ENCODE results near the gene PPP1R37. TPM values are rescaled to one million over a fixed set of nuclear protein-coding genes. Genes with fewer than 3 reads are reported as not detected.

PPP1R37 gene
- total and polyA plus RNA-seq, 5 donors from 2014 or later, result 0.61 to 17.4 (median 0.69) TPM

- Mint-ChIP-seq H3K36me3 (no peaks in the 10 kb centered on the region), H3K4me3 (no peak overlapping the region), H3K9me3 (peaks cover 0 to 2% (median 0%) of the 10 kb centered on the region in 7 donors), H3K4me1 (peaks cover 0 to 23% (median 7%) of the 10 kb centered on the region in 4 donors), H3K27me3 (peaks cover 20% of the 10 kb centered on the region), H3K27ac (no peak overlapping the region)
- ATAC-seq (ENCODE audit: low read depth in 2 of 2), result no peak
- Histone ChIP-seq H3K9me3 (ENCODE audit: control insufficient read depth in 2 of 2, low read length in 2 of 2) (no peaks in the 10 kb centered on the region), H3K36me3 (ENCODE audit: control insufficient read depth, insufficient read depth, low read length) (no peaks in the 10 kb centered on the region), H3K27me3 (ENCODE audit: control insufficient read depth, insufficient read depth, low read length) (no peaks in the 10 kb centered on the region), H3K4me3 (ENCODE audit: low read depth, low read length) (no peak overlapping the region), H3K4me1 (ENCODE audit: control insufficient read depth, insufficient read depth, low read length, poor library complexity, severe bottlenecking) (peaks cover 24% of the 10 kb centered on the region), H3K27ac (ENCODE audit: insufficient read depth, low read length, poor library complexity, severe bottlenecking) (no peak overlapping the region)
- no peak for DNase-seq
Measured at GRCh38 chr19:45156751-45157150, 63.8 kb downstream of the PPP1R37 start.

- peaks cover 0 to 2% (median 0%) of the 10 kb centered on the region in 7 donors for H3K9me3 Mint-ChIP-seq
- no peak for ATAC-seq (ENCODE audit: low read depth in 2 of 2)
- H3K27me3 Mint-ChIP-seq, result peaks cover 13% of the 10 kb centered on the region
- H3K27ac Mint-ChIP-seq, result no peak overlapping the region
- no peaks in the 10 kb centered on the region for H3K27me3 ChIP-seq (ENCODE audit: control insufficient read depth, insufficient read depth, low read length)
- no peak overlapping the region for H3K27ac ChIP-seq (ENCODE audit: insufficient read depth, low read length, poor library complexity, severe bottlenecking)
- DNase-seq, result no peak
- no peak overlapping the region for H3K4me3 Mint-ChIP-seq
- H3K4me1 Mint-ChIP-seq, result peaks cover 0 to 18% (median 9%) of the 10 kb centered on the region in 4 donors
- H3K36me3 Mint-ChIP-seq, result no peaks in the 10 kb centered on the region
- no peaks in the 10 kb centered on the region for H3K9me3 ChIP-seq (ENCODE audit: control insufficient read depth in 2 of 2, low read length in 2 of 2)
- peaks cover 7% of the 10 kb centered on the region for H3K4me1 ChIP-seq (ENCODE audit: control insufficient read depth, insufficient read depth, low read length, poor library complexity, severe bottlenecking)
- H3K36me3 ChIP-seq (ENCODE audit: control insufficient read depth, insufficient read depth, low read length), result no peaks in the 10 kb centered on the region
- H3K4me3 ChIP-seq (ENCODE audit: low read depth, low read length), result no peak overlapping the region
Measured at GRCh38 chr19:45158503-45159209, 65.7 kb downstream of the PPP1R37 start.

GRCh38 chr19:45159210-45159970 is 66.4 kb downstream of the PPP1R37 start:
- H3K4me3 Mint-ChIP-seq, result no peak overlapping the region
- Histone ChIP-seq H3K27me3 (ENCODE audit: control insufficient read depth, insufficient read depth, low read length) (no peaks in the 10 kb centered on the region), H3K9me3 (ENCODE audit: control insufficient read depth in 2 of 2, low read length in 2 of 2) (no peaks in the 10 kb centered on the region), H3K27ac (ENCODE audit: insufficient read depth, low read length, poor library complexity, severe bottlenecking) (no peak overlapping the region), H3K4me1 (ENCODE audit: control insufficient read depth, insufficient read depth, low read length, poor library complexity, severe bottlenecking) (peaks cover 8% of the 10 kb centered on the region), H3K36me3 (ENCODE audit: control insufficient read depth, insufficient read depth, low read length) (no peaks in the 10 kb centered on the region), H3K4me3 (ENCODE audit: low read depth, low read length) (no peak overlapping the region)
- H3K9me3 Mint-ChIP-seq, result peaks cover 0 to 2% (median 0%) of the 10 kb centered on the region in 7 donors
- no peak for ATAC-seq (ENCODE audit: low read depth in 2 of 2)
- H3K27me3 Mint-ChIP-seq, result peaks cover 8% of the 10 kb centered on the region
- H3K27ac Mint-ChIP-seq, result no peak overlapping the region
- H3K36me3 Mint-ChIP-seq, result no peaks in the 10 kb centered on the region
- H3K4me1 Mint-ChIP-seq, result peaks cover 0 to 18% (median 9%) of the 10 kb centered on the region in 4 donors
- DNase-seq, result no peak

GRCh38 chr19:45159971-45160324 is 67.0 kb downstream of the PPP1R37 start:
- no peak overlapping the region for H3K4me3 ChIP-seq (ENCODE audit: low read depth, low read length)
- no peak overlapping the region for H3K4me3 Mint-ChIP-seq
- H3K4me1 ChIP-seq (ENCODE audit: control insufficient read depth, insufficient read depth, low read length, poor library complexity, severe bottlenecking), result peaks cover 14% of the 10 kb centered on the region

GRCh38 chr19:45160870-45161737 is 68.1 kb downstream of the PPP1R37 start, which contains the start of gene NKPD1:
NKPD1 (minus strand) TSS chr19:45160982; CDS start chr19:45160150, 832 bp downstream.
- peaks cover 17% of the 10 kb centered on the region for H3K4me1 ChIP-seq (ENCODE audit: control insufficient read depth, insufficient read depth, low read length, poor library complexity, severe bottlenecking)
- H3K27ac Mint-ChIP-seq, result no peak within 1 kb of the TSS

More at GRCh38 chr19:45159971-45160324, 67.0 kb downstream of the PPP1R37 start:
- H3K9me3 ChIP-seq (ENCODE audit: control insufficient read depth in 2 of 2, low read length in 2 of 2), result no peaks in the 10 kb centered on the region
- Mint-ChIP-seq H3K4me1 (peaks cover 0 to 21% (median 10%) of the 10 kb centered on the region in 4 donors), H3K27me3 (peaks cover 8% of the 10 kb centered on the region), H3K36me3 (no peaks in the 10 kb centered on the region), H3K27ac (no peak overlapping the region), H3K9me3 (peaks cover 0 to 2% (median 0%) of the 10 kb centered on the region in 7 donors)
- DNase-seq (no peak), ATAC-seq (ENCODE audit: low read depth in 2 of 2) (no peak)
- H3K36me3 ChIP-seq (ENCODE audit: control insufficient read depth, insufficient read depth, low read length), result no peaks in the 10 kb centered on the region
- no peaks in the 10 kb centered on the region for H3K27me3 ChIP-seq (ENCODE audit: control insufficient read depth, insufficient read depth, low read length)
- no peak overlapping the region for H3K27ac ChIP-seq (ENCODE audit: insufficient read depth, low read length, poor library complexity, severe bottlenecking)

GRCh38 chr19:45161738-45162607 is 69.0 kb downstream of the PPP1R37 start:
- H3K4me1 ChIP-seq (ENCODE audit: control insufficient read depth, insufficient read depth, low read length, poor library complexity, severe bottlenecking), result peaks cover 17% of the 10 kb centered on the region
- no peak overlapping the region for H3K4me3 ChIP-seq (ENCODE audit: low read depth, low read length)
- H3K27ac Mint-ChIP-seq, result no peak overlapping the region
- H3K36me3 ChIP-seq (ENCODE audit: control insufficient read depth, insufficient read depth, low read length), result no peaks in the 10 kb centered on the region
- H3K27me3 Mint-ChIP-seq, result no peaks in the 10 kb centered on the region
- no peak overlapping the region for H3K4me3 Mint-ChIP-seq
- no peak overlapping the region for H3K27ac ChIP-seq (ENCODE audit: insufficient read depth, low read length, poor library complexity, severe bottlenecking)
- no peaks in the 10 kb centered on the region for H3K9me3 ChIP-seq (ENCODE audit: control insufficient read depth in 2 of 2, low read length in 2 of 2)
- peaks cover 0 to 2% (median 0%) of the 10 kb centered on the region in 7 donors for H3K9me3 Mint-ChIP-seq
- DNase-seq (no peak), ATAC-seq (ENCODE audit: low read depth in 2 of 2) (no peak)
- no peaks in the 10 kb centered on the region for H3K27me3 ChIP-seq (ENCODE audit: control insufficient read depth, insufficient read depth, low read length)
- H3K36me3 Mint-ChIP-seq, result no peaks in the 10 kb centered on the region
- H3K4me1 Mint-ChIP-seq, result peaks cover 0 to 29% (median 14%) of the 10 kb centered on the region in 4 donors

More at GRCh38 chr19:45160870-45161737, 68.1 kb downstream of the PPP1R37 start, which contains the start of gene NKPD1:
- Histone ChIP-seq H3K27me3 (ENCODE audit: control insufficient read depth, insufficient read depth, low read length) (no peaks in the 10 kb centered on the region), H3K9me3 (ENCODE audit: control insufficient read depth in 2 of 2, low read length in 2 of 2) (no peaks in the 10 kb centered on the region), H3K36me3 (ENCODE audit: control insufficient read depth, insufficient read depth, low read length) (no peaks in the 10 kb centered on the region), H3K4me3 (ENCODE audit: low read depth, low read length) (no peak within 1 kb of the TSS), H3K27ac (ENCODE audit: insufficient read depth, low read length, poor library complexity, severe bottlenecking) (no peak within 1 kb of the TSS)
- ATAC-seq (ENCODE audit: low read depth in 2 of 2) (no peak), DNase-seq (no peak)
- no peaks in the 10 kb centered on the region for H3K36me3 Mint-ChIP-seq
- peaks cover 0 to 26% (median 14%) of the 10 kb centered on the region in 4 donors for H3K4me1 Mint-ChIP-seq
- peaks cover 0 to 2% (median 0%) of the 10 kb centered on the region in 7 donors for H3K9me3 Mint-ChIP-seq
- peaks cover 2% of the 10 kb centered on the region for H3K27me3 Mint-ChIP-seq
- no peak within 1 kb of the TSS for H3K4me3 Mint-ChIP-seq

Measured in CD4-positive, CD25-positive, alpha-beta regulatory T cell (primary cell).